SH-SY5Y (cell line): ENCODE results near the gene FAM111B.

ENCODE experiments used
- GATA2 ChIP-seq: IDR thresholded peaks from 2 replicates; pipeline ENCODE4 v1.6.1; 2011; ENCODE audit warnings: mild to moderate bottlenecking, low read depth, low read length
- GATA3 ChIP-seq: IDR thresholded peaks from 2 replicates; pipeline ENCODE4 v1.6.1; 2011; ENCODE audit warnings: low read depth, mild to moderate bottlenecking, low read length, moderate library complexity

DNA sequence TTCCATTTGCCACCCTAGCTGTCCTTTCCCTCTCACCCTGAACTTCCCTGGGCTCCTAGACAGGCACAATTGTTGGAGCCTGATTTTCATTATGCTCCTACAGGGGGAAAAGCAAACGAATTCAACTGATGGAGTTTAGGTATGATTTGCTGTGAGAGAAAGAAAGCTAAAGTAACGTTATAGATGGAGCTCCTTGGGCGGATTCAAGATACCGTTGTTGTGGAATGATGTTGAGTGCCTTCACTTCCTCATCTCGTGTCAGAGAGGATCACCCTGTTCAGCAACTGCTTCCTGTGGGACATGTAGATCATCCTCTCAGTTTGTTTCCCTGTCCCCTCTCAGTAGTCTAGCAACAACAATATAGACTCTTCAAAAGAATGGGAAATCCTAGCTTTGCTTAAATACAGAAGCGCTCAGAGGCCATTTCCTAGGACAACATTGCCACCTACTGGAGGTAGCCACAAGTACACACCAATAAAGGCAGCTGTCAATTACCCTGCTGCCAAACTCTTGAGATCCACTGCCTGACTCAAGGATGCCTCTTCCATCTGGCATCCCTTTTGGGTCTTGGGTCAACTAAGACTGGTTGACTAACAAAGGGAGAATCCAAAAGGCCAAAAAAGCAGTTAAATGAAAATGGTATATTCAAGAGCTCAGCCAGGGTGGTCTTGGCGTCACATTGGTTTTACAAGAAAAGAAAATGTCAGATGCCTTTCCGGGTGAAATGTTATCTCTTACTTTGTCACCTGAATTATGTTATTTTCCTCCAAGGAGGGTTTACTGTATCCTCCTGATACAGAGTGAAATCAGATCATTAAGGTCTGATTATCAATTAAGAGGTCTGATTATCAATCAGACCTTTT lies 51.4 kb downstream of the FAM111B start:
- TF ChIP-seq GATA3 (no peak), GATA2 (no peak)
